Trophoblast cell (in vitro differentiated cells and primary cell): ENCODE measurements around the gene RIGI.

Source experiments
- DNase-seq, 2 donors: peaks; one replicate each; pipeline ENCODE4 v3.0.0-alpha.2; 2016
- H2AFZ ChIP-seq: 2 replicates; pipeline ENCODE4 v1.6.1; 2013; ENCODE audit warnings: low read length, moderate library complexity, mild to moderate bottlenecking; ENCODE audit not compliant: insufficient read depth, poor library complexity
- H2AK5ac ChIP-seq: 2 replicates; pipeline ENCODE4 v1.6.1; 2013; ENCODE audit warnings: mild to moderate bottlenecking, low read length
- H2BK120ac ChIP-seq: 2 replicates; pipeline ENCODE4 v1.6.1; 2013; ENCODE audit warnings: low read length, mild to moderate bottlenecking, moderate library complexity; ENCODE audit not compliant: insufficient read depth, poor library complexity
- H2BK12ac ChIP-seq: 2 replicates; pipeline ENCODE4 v1.6.1; 2013; ENCODE audit warnings: mild to moderate bottlenecking, low read length, moderate library complexity
- H2BK5ac ChIP-seq: 2 replicates; pipeline ENCODE4 v1.6.1; 2013; ENCODE audit warnings: low read length, low read depth, moderate library complexity, mild to moderate bottlenecking; ENCODE audit not compliant: poor library complexity
- H3K14ac ChIP-seq: 2 replicates; pipeline ENCODE4 v1.6.1; 2013; ENCODE audit warnings: mild to moderate bottlenecking, low read length
- H3K18ac ChIP-seq: 2 replicates; pipeline ENCODE4 v1.6.1; 2013; ENCODE audit warnings: mild to moderate bottlenecking, low read length
- H3K23ac ChIP-seq: 2 replicates; pipeline ENCODE4 v1.6.1; 2013; ENCODE audit warnings: low read length
- H3K27ac ChIP-seq: 2 replicates; pipeline ENCODE4 v1.5.1; 2013; ENCODE audit warnings: low read depth, mild to moderate bottlenecking, inconsistent platforms, low read length, moderate library complexity
- H3K27me3 ChIP-seq: 2 replicates; pipeline ENCODE4 v1.6.1; 2013; ENCODE audit warnings: inconsistent platforms, mild to moderate bottlenecking, low read length, moderate library complexity; ENCODE audit not compliant: insufficient read depth
- H3K36me3 ChIP-seq, 2 experiments: 1 replicate in 1 of 2; 2 replicates in 1 of 2; pipeline ENCODE4 v1.6.1; 2013; ENCODE audit warnings: low read length in 2 of 2, mild to moderate bottlenecking in 2 of 2, moderate library complexity in 1 of 2; ENCODE audit not compliant: insufficient read depth in 2 of 2, control insufficient read depth in 1 of 2
- H3K4ac ChIP-seq: 2 replicates; pipeline ENCODE4 v1.6.1; 2013; ENCODE audit warnings: low read depth, mild to moderate bottlenecking, low read length, moderate library complexity
- H3K4me1 ChIP-seq, 2 experiments: 1 replicate in 1 of 2; 2 replicates in 1 of 2; pipeline ENCODE4 v1.6.1; 2013; ENCODE audit warnings: low read length in 2 of 2, mild to moderate bottlenecking in 2 of 2, moderate library complexity in 1 of 2; ENCODE audit not compliant: insufficient read depth in 2 of 2, control insufficient read depth in 1 of 2
- H3K4me2 ChIP-seq: 2 replicates; pipeline ENCODE4 v1.6.1; 2013; ENCODE audit warnings: inconsistent platforms, mild to moderate bottlenecking, low read length, moderate library complexity
- H3K4me3 ChIP-seq: 2 replicates; pipeline ENCODE4 v1.5.1; 2013; ENCODE audit warnings: mild to moderate bottlenecking, low read depth, low read length, inconsistent platforms
- H3K79me1 ChIP-seq: one replicate; pipeline ENCODE4 v1.6.1; 2013; ENCODE audit warnings: low read length
- H3K79me2 ChIP-seq: 2 replicates; pipeline ENCODE4 v1.6.1; 2013; ENCODE audit warnings: low read length, mild to moderate bottlenecking; ENCODE audit not compliant: control insufficient read depth, insufficient read depth, poor library complexity
- H3K9ac ChIP-seq: 2 replicates; pipeline ENCODE4 v1.6.1; 2013; ENCODE audit warnings: mild to moderate bottlenecking, low read length
- H3K9me3 ChIP-seq: 2 replicates; pipeline ENCODE4 v1.6.1; 2013; ENCODE audit warnings: low read depth, mild to moderate bottlenecking, control low read depth, inconsistent platforms, low read length; ENCODE audit not compliant: insufficient read depth
- H4K12ac ChIP-seq: 2 replicates; pipeline ENCODE4 v1.6.1; 2013; ENCODE audit warnings: low read depth, mild to moderate bottlenecking, low read length, moderate library complexity
- H4K8ac ChIP-seq: 2 replicates; pipeline ENCODE4 v1.6.1; 2013; ENCODE audit warnings: low read depth, mild to moderate bottlenecking, low read length, moderate library complexity
- H4K91ac ChIP-seq: one replicate; pipeline ENCODE4 v1.6.1; 2013; ENCODE audit warnings: low read depth, mild to moderate bottlenecking, low read length, moderate library complexity
- WGBS: extraction: QIAGEN DNeasy Blood & Tissue Kit; methylation state at CpG from one replicate; pipeline ENCODE4 v1.1.7; 2013; ENCODE audit warnings: missing lambda C conversion rate; ENCODE audit not compliant: insufficient read length, insufficient coverage; ENCODE audit errors: extremely low coverage; 5-methylcytosine and 5-hydroxymethylcytosine counted together

Gene RIGI

DNA sequence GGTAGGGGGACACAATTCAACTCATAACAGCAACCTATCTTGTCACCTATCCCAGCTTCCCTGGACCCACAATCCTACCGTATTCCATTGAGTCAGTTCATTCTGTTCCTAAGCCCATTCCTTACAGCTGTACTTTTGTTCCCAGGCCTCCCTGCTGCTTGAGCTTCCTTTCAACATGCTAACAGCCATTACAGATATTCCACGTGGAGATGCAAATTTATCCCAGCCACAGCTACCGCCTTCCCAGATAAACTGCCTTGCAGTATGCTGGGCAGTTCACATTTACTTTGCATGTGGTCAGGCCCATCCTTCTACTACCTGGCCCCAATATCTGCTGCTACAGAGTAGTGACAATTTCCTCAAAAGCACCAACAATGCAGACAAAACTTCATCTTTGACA is 23.0 kb downstream of the RIGI start:
- no peak for DNase-seq
- H2BK12ac ChIP-seq, result no peak overlapping the region
- no peaks in the 10 kb centered on the region for H3K27me3 ChIP-seq
- H2AK5ac ChIP-seq, result no peak overlapping the region
- H4K12ac ChIP-seq, result no peak overlapping the region
- peaks cover 2% of the 10 kb centered on the region for H3K9me3 ChIP-seq
- H3K4ac ChIP-seq, result no peak overlapping the region
- no peak overlapping the region for H2BK5ac ChIP-seq
- no peak overlapping the region for H3K23ac ChIP-seq
- H3K27ac ChIP-seq, result no peak overlapping the region
- no peak overlapping the region for H2BK120ac ChIP-seq
- no peaks in the 10 kb centered on the region for H3K79me1 ChIP-seq
- no peak overlapping the region for H3K4me3 ChIP-seq
- H3K79me2 ChIP-seq, result no peaks in the 10 kb centered on the region
- no peak overlapping the region for H3K9ac ChIP-seq
- no CpG with 5 or more reads among the region's 3 CpGs for WGBS
- H3K18ac ChIP-seq, result no peak overlapping the region
- H3K14ac ChIP-seq, result no peak overlapping the region
- H3K4me2 ChIP-seq, result no peak overlapping the region
- no peaks in the 10 kb centered on the region for H3K4me1 ChIP-seq
- no peak overlapping the region for H4K8ac ChIP-seq
- H2AFZ ChIP-seq, result peak overlapping the region; percentile 33
- H3K36me3 ChIP-seq, result peaks cover 0 to 2% of the 10 kb centered on the region in 2 experiments
- H4K91ac ChIP-seq, result no peak overlapping the region

DNA sequence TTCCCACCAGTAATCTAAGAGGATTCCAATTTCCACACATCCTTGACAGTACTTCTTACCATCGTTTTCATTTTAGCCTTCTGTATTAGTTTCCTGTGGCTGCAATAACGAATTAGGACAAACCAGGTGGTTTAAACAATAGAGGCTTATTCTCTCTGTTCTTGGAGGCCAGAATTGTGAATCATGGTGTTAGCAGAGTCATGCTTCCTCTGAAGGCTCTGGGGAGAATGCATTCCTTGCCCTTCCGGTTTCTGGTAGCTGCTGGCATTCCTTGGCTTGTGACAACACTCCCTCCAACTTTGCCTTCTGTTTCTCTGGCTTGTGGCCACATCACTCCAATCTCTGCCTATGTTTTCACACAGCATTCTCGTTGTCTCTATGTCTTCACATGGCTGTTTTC is 23.5 kb downstream of the RIGI start:
- no peak overlapping the region for H3K27ac ChIP-seq
- no CpG with 5 or more reads among the region's 4 CpGs for WGBS
- no peak overlapping the region for H2BK12ac ChIP-seq
- no peak overlapping the region for H3K18ac ChIP-seq
- H3K14ac ChIP-seq, result no peak overlapping the region
- H3K36me3 ChIP-seq, result peaks cover 0 to 2% of the 10 kb centered on the region in 2 experiments
- no peak overlapping the region for H2BK5ac ChIP-seq
- H3K4me1 ChIP-seq, result no peaks in the 10 kb centered on the region
- H2AK5ac ChIP-seq, result no peak overlapping the region
- no peak overlapping the region for H3K4me2 ChIP-seq
- no peaks in the 10 kb centered on the region for H3K27me3 ChIP-seq
- no peak overlapping the region for H3K9ac ChIP-seq
- no peak overlapping the region for H3K4me3 ChIP-seq
- no peak overlapping the region for H3K23ac ChIP-seq
- H3K79me2 ChIP-seq, result no peaks in the 10 kb centered on the region
- no peak overlapping the region for H3K4ac ChIP-seq
- H4K12ac ChIP-seq, result no peak overlapping the region
- H4K8ac ChIP-seq, result no peak overlapping the region
- DNase-seq, result peak; percentile 81 to 89
- no peak overlapping the region for H2BK120ac ChIP-seq
- no peak overlapping the region for H4K91ac ChIP-seq
- H3K9me3 ChIP-seq, result peaks cover 2% of the 10 kb centered on the region
- no peak overlapping the region for H2AFZ ChIP-seq
- H3K79me1 ChIP-seq, result no peaks in the 10 kb centered on the region

DNA sequence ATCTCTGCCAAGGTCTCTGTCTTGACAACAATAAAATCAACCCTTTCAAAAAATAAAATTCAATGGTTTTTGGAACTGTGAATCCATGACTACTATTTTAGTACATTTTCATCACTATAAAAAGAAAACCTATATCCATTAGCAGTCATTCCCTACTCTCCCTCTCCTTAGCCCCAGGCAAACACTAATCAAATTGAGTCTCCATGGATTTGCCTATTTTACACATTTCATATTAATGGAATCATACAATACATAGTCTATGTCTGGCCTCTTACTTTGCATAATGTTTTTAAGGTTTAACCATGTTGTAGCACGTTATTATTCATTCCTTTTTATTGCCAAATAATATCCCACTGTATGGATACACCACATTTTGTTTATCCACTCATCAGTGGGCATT is 24.1 kb downstream of the RIGI start:
- no peaks in the 10 kb centered on the region for H3K79me1 ChIP-seq
- no peak overlapping the region for H3K14ac ChIP-seq
- H4K91ac ChIP-seq, result no peak overlapping the region
- H3K9ac ChIP-seq, result no peak overlapping the region
- H2BK12ac ChIP-seq, result no peak overlapping the region
- H3K9me3 ChIP-seq, result peaks cover 2% of the 10 kb centered on the region
- no peak overlapping the region for H3K27ac ChIP-seq
- H4K8ac ChIP-seq, result no peak overlapping the region
- no peak overlapping the region for H3K4me3 ChIP-seq
- H4K12ac ChIP-seq, result no peak overlapping the region
- no CpG with 5 or more reads among the region's 1 CpG for WGBS
- H3K79me2 ChIP-seq, result no peaks in the 10 kb centered on the region
- H3K4me1 ChIP-seq, result no peaks in the 10 kb centered on the region
- H2AFZ ChIP-seq, result no peak overlapping the region
- H2BK5ac ChIP-seq, result no peak overlapping the region
- no peaks in the 10 kb centered on the region for H3K27me3 ChIP-seq
- no peak overlapping the region for H2BK120ac ChIP-seq
- DNase-seq, result no peak
- no peak overlapping the region for H3K4me2 ChIP-seq
- H3K23ac ChIP-seq, result no peak overlapping the region
- no peak overlapping the region for H3K4ac ChIP-seq
- H2AK5ac ChIP-seq, result no peak overlapping the region
- H3K36me3 ChIP-seq, result peaks cover 0 to 2% of the 10 kb centered on the region in 2 experiments
- no peak overlapping the region for H3K18ac ChIP-seq

DNA sequence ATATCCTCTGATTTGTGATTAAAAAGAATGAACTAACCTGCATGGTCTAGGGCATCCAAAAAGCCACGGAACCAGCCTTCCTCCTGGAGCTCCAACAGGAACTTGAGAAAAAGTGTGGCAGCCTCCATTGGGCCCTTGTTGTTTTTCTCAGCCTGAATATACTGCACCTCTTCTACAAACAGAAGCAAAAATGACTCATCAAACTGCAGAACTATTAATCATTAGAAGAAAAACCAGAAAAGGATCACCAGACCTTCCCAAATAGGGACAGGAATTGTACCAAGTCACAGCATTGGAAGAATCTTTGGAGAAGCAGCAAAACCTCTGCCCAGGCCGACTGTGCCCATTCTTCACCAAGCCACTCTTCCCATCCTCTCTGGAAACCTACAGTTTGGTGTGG is 25.2 kb downstream of the RIGI start:
- Histone ChIP-seq H3K4ac (no peak overlapping the region), H3K4me3 (no peak overlapping the region), H4K91ac (no peak overlapping the region), H3K9me3 (peaks cover 2% of the 10 kb centered on the region), H3K4me2 (no peak overlapping the region), H3K79me2 (no peaks in the 10 kb centered on the region), H3K9ac (no peak overlapping the region), H3K27ac (no peak overlapping the region), H3K79me1 (no peaks in the 10 kb centered on the region), H2BK5ac (no peak overlapping the region), H3K4me1 (no peaks in the 10 kb centered on the region), H3K14ac (no peak overlapping the region), H4K12ac (no peak overlapping the region), H2BK120ac (no peak overlapping the region), H3K36me3 (peaks cover 0 to 2% of the 10 kb centered on the region in 2 experiments), H4K8ac (no peak overlapping the region), H2AFZ (no peak overlapping the region), H2AK5ac (no peak overlapping the region), H3K27me3 (no peaks in the 10 kb centered on the region), H2BK12ac (no peak overlapping the region), H3K18ac (no peak overlapping the region), H3K23ac (no peak overlapping the region)
- no CpG with 5 or more reads among the region's 2 CpGs for WGBS
- no peak for DNase-seq
